A673 (cell line): ENCODE measurements around the gene SLC35F1. TPM values are rescaled to one million over a fixed set of nuclear protein-coding genes. Genes with fewer than 3 reads are reported as not detected.

Experiments
- BruUV-seq: library from RNA; stranded (reverse); fragments of 400-500 nt; replicated peaks from 2 replicates; lab custom pipeline; 2021; lab: Mats Ljungman, UMichigan
- CTCF ChIA-PET: fragments of 300-600 bp; sonication (Branson Sonifier 250); formaldehyde crosslinking; loops from one replicate; lab custom pipeline; 2022; ENCODE audit warnings: antibody characterized with exemption; lab: Charles Lee
- POLR2A ChIA-PET: fragments of 300-600 bp; sonication (Branson Sonifier 250); formaldehyde crosslinking; loops from one replicate; lab custom pipeline; 2022; ENCODE audit warnings: antibody characterized with exemption; ENCODE audit not compliant: low non-redundant PET; lab: Charles Lee
- DNase-seq: peaks from one replicate; pipeline ENCODE4 v3.0.0-alpha.2; 2015; ENCODE audit warnings: low spot score
- H3K27ac ChIP-seq: fragments of 200-600 bp; sonication (generic); 2 replicates; pipeline ENCODE4 v1.5.1; 2016; ENCODE audit warnings: mixed run types, low read depth, mild to moderate bottlenecking, mixed read lengths, antibody characterized with exemption, low read length; ENCODE audit not compliant: poor library complexity, severe bottlenecking
- H3K27me3 ChIP-seq: fragments of 200-600 bp; sonication (generic); replicated peaks from 2 replicates; pipeline ENCODE4 v1.6.1; 2017; ENCODE audit warnings: mixed run types, low read depth, mild to moderate bottlenecking, mixed read lengths, antibody characterized with exemption, low read length; ENCODE audit not compliant: insufficient read depth, poor library complexity
- H3K36me3 ChIP-seq: fragments of 200-600 bp; sonication (generic); 2 replicates; pipeline ENCODE4 v1.6.1; 2016; ENCODE audit warnings: mixed run types, mild to moderate bottlenecking, mixed read lengths, antibody characterized with exemption, low read length; ENCODE audit not compliant: insufficient read depth, poor library complexity, severe bottlenecking
- H3K4me1 ChIP-seq: fragments of 200-600 bp; sonication (generic); 2 replicates; pipeline ENCODE4 v1.6.1; 2017; ENCODE audit warnings: mixed run types, mild to moderate bottlenecking, mixed read lengths, antibody characterized with exemption, low read length; ENCODE audit not compliant: insufficient read depth, poor library complexity, severe bottlenecking
- H3K4me3 ChIP-seq: fragments of 200-600 bp; sonication (generic); 2 replicates; pipeline ENCODE4 v1.5.1; 2016; ENCODE audit warnings: low read depth, mixed run types, mild to moderate bottlenecking, mixed read lengths, low read length; ENCODE audit not compliant: poor library complexity, severe bottlenecking
- H3K9me3 ChIP-seq: fragments of 200-600 bp; sonication (generic); 2 replicates; pipeline ENCODE4 v1.6.1; 2016; ENCODE audit warnings: mixed run types, low read depth, mild to moderate bottlenecking, mixed read lengths, antibody characterized with exemption, low read length; ENCODE audit not compliant: poor library complexity, severe bottlenecking
- CTCF ChIP-seq: fragments of 300-800, 200-600 bp; sonication (generic); conservative IDR thresholded peaks from 2 replicates; pipeline ENCODE4 v1.5.1; 2017; ENCODE audit warnings: low read depth, mild to moderate bottlenecking, antibody characterized with exemption, low read length, moderate library complexity, mixed read lengths
- EZH2 ChIP-seq: fragments of 200-600 bp; sonication (generic); IDR thresholded peaks from 2 replicates; pipeline ENCODE4 v1.6.1; 2017; ENCODE audit warnings: borderline replicate concordance, low read depth, mild to moderate bottlenecking, mixed read lengths, antibody characterized with exemption, low read length; ENCODE audit not compliant: poor library complexity, severe bottlenecking
- intact Hi-C: fragments of 100-400 bp; cut with micrococcal nuclease; formaldehyde crosslinking; loops from one replicate; pipeline ENCODE4 v1.10.0; 2022; ENCODE audit not compliant: unreplicated experiment
- total RNA-seq: library from RNA; stranded (reverse); gene quantifications from 2 replicates; pipeline ENCODE4 v1.2.3, GENCODE V29; 2021

The SLC35F1 gene
- total RNA-seq, 1 experiment from 2014 or later: 5.3 TPM

- POLR2A ChIA-PET: no interaction called here
- Histone ChIP-seq H3K4me3 (no peak overlapping the region), H3K27me3 (no peaks in the 10 kb centered on the region), H3K9me3 (no peaks in the 10 kb centered on the region), H3K4me1 (no peaks in the 10 kb centered on the region), H3K27ac (no peak overlapping the region), H3K36me3 (no peaks in the 10 kb centered on the region)
- BruUV-seq: no TSS peak
- CTCF ChIA-PET: no interaction called here
- TF ChIP-seq CTCF (no peak), EZH2 (no peak)
- DNase-seq: no peak
- intact Hi-C loops: no loop called here
Observed at GRCh38 chr6:118083711-118084110, 176.6 kb downstream of the SLC35F1 start.

DNA sequence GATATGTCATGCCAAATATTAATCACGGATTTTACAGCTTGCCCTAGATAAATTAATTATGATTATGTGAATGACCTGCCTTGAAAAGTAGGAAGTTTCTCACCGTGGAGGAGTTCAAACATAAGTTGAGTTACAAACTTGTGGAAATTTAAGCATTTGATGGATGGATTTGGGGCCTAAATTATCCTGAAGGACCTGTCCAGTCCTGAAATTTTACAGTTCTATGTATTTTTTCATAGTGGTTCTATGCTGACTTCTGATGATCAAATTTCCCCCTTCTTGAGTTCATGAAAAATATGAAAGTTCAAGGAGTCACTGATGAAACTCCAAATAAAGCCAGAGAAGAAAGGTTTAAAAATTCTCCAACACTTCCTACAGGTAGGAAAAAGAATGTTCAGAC is 178.6 kb downstream of the SLC35F1 start:
- DNase-seq: no peak
- Histone ChIP-seq H3K27ac (no peak overlapping the region), H3K4me1 (no peaks in the 10 kb centered on the region), H3K27me3 (no peaks in the 10 kb centered on the region), H3K9me3 (no peaks in the 10 kb centered on the region), H3K4me3 (no peak overlapping the region), H3K36me3 (no peaks in the 10 kb centered on the region)
- CTCF ChIA-PET: no interaction called here
- POLR2A ChIA-PET: no interaction called here
- BruUV-seq: no TSS peak
- TF ChIP-seq EZH2 (no peak), CTCF (no peak)
- intact Hi-C loops: no loop called here

DNA sequence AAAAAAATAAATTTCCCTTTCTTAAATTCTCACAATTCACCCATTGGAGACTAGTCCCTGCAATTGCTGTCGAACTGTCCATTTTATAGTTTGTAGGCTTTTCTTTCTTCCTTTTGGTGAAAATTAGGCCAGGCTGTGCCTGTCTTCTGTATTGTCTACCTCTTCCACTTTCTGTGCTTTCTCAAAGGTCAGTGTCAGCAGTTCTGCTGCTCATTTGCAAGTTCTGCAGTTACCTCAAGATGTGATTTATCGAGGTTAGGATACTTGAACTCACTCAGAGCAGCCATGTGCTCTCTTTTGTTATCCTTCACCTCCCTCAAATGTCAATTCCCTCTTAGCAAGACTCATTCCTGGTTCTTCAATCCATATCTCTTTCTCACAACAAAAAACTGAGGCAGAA is 179.1 kb downstream of the SLC35F1 start:
- BruUV-seq: no TSS peak
- no peaks in the 10 kb centered on the region for H3K9me3 ChIP-seq
- TF ChIP-seq EZH2 (no peak), CTCF (no peak)
- intact Hi-C loops: no loop called here
- no peak overlapping the region for H3K27ac ChIP-seq
- H3K4me3 ChIP-seq: no peak overlapping the region
- CTCF ChIA-PET: no interaction called here
- H3K27me3 ChIP-seq: no peaks in the 10 kb centered on the region
- no peak for DNase-seq
- no peaks in the 10 kb centered on the region for H3K36me3 ChIP-seq
- H3K4me1 ChIP-seq: no peaks in the 10 kb centered on the region
- POLR2A ChIA-PET: no interaction called here
